NT2/D1 (cell line): Measurements from ENCODE around the gene ABCG8.

Source experiments
- YY1 ChIP-seq: IDR thresholded peaks from 2 replicates; pipeline ENCODE4 v1.6.1; 2011; ENCODE audit not compliant: insufficient read length, insufficient read depth
- ZNF274 ChIP-seq: IDR thresholded peaks from 2 replicates; pipeline ENCODE4 v1.6.1; 2011; ENCODE audit warnings: mild to moderate bottlenecking, low read depth, low read length

GRCh38 chr2:43846140-43846793 is 7.5 kb downstream of the ABCG8 start:
- no peak for TF ChIP-seq ZNF274
- TF ChIP-seq YY1 = no peak
